ENCODE measurements around the gene GLRA2.

The GLRA2 gene

GRCh38 chrX:14700982-14701381, 171.6 kb downstream of the GLRA2 start:
- DNase-seq (ENCODE audit: low spot score): no peak

GRCh38 chrX:14702145-14702544, 172.8 kb downstream of the GLRA2 start:
- DNase-seq (ENCODE audit: low spot score): no peak

GRCh38 chrX:14712096-14712495, 182.8 kb downstream of the GLRA2 start:
- DNase-seq (ENCODE audit: low spot score): no peak

GRCh38 chrX:14717949-14718348, 188.6 kb downstream of the GLRA2 start:
- DNase-seq (ENCODE audit: low spot score): no peak

- DNase-seq (ENCODE audit: low spot score): peak; percentile 11
Measured at GRCh38 chrX:14718403-14718802, 189.1 kb downstream of the GLRA2 start.

GRCh38 chrX:14729058-14729457, 199.7 kb downstream of the GLRA2 start:
- no peak for DNase-seq (ENCODE audit: low spot score)

GRCh38 chrX:14738643-14739042, 209.3 kb downstream of the GLRA2 start:
- no peak for DNase-seq (ENCODE audit: low spot score)

- no peak for DNase-seq (ENCODE audit: low spot score)
Measured at GRCh38 chrX:14753441-14753840, 224.1 kb downstream of the GLRA2 start.

- DNase-seq (ENCODE audit: low spot score): no peak
Measured at GRCh38 chrX:14758029-14758491, 228.7 kb downstream of the GLRA2 start.

GRCh38 chrX:14775416-14775815, 246.1 kb downstream of the GLRA2 start:
- no peak for DNase-seq (ENCODE audit: low spot score)

- no peak for DNase-seq (ENCODE audit: low spot score)
Measured at GRCh38 chrX:14776901-14777300, 247.6 kb downstream of the GLRA2 start.

- DNase-seq (ENCODE audit: low spot score): no peak
Measured at GRCh38 chrX:14777525-14777924, 248.2 kb downstream of the GLRA2 start.

- no peak for DNase-seq (ENCODE audit: low spot score)
Measured at GRCh38 chrX:14779580-14779979, 250.2 kb downstream of the GLRA2 start.

Measured in kidney tubule cell (primary cell).